Uterus (tissue), 2 donors: ENCODE data around the gene TCP11L1.

Experiments used
- POLR2A ChIP-seq, 2 donors: fragments of 450-650 bp; IDR thresholded peaks; one replicate each; pipeline ENCODE4 v1.6.1; 2016; ENCODE audit warnings: antibody characterized with exemption in 2 of 2, mild to moderate bottlenecking in 1 of 2, moderate library complexity in 1 of 2
- TF ChIP-seq, protein P1 (sequence below), 4 experiments: fragments of 200-600 bp in 2 of 4; fragments of 450-650 bp in 2 of 4; sonication (generic) in 2 of 4; IDR thresholded peaks; one replicate each; pipeline ENCODE4 v1.5.1; 2016 to 2019; ENCODE audit warnings: antibody characterized with exemption in 4 of 4, mild to moderate bottlenecking in 2 of 4, moderate library complexity in 1 of 4

DNA sequence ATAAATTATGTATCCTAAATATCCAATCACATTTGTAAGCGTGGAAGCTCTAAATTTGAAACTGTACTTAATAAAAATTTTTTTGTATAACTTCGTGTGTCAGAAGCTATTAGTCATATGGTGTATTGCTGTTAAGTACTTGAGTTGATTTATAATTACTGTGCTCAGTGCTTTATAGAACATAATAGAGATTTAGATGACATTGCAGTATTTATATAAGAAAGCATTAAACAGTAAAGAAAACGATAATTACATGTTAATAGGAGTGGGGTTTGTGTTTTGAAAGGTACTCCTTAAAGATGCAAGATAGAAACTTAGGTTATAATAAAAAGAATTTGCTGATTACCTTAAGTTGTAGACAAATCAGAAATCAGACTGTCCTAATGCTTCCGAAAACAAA lies 5.9 kb upstream of the TCP11L1 start:
- no peak for TF ChIP-seq POLR2A (IDR thresholded peaks at IDR 0.05)
- TF ChIP-seq, protein P1, sequence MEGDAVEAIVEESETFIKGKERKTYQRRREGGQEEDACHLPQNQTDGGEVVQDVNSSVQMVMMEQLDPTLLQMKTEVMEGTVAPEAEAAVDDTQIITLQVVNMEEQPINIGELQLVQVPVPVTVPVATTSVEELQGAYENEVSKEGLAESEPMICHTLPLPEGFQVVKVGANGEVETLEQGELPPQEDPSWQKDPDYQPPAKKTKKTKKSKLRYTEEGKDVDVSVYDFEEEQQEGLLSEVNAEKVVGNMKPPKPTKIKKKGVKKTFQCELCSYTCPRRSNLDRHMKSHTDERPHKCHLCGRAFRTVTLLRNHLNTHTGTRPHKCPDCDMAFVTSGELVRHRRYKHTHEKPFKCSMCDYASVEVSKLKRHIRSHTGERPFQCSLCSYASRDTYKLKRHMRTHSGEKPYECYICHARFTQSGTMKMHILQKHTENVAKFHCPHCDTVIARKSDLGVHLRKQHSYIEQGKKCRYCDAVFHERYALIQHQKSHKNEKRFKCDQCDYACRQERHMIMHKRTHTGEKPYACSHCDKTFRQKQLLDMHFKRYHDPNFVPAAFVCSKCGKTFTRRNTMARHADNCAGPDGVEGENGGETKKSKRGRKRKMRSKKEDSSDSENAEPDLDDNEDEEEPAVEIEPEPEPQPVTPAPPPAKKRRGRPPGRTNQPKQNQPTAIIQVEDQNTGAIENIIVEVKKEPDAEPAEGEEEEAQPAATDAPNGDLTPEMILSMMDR (IDR thresholded peaks at IDR 0.05) = no peak
